K562 (cell line): ENCODE measurements around the gene GLB1L3. TPM values are rescaled to one million over a fixed set of nuclear protein-coding genes. Genes with fewer than 3 reads are reported as not detected.
A peak's percentile ranks its signal among the peaks of the same experiment; 100 is the strongest.

Source experiments
- ATF2 ChIP-seq: sonication (generic); formaldehyde crosslinking; IDR thresholded peaks from 2 replicates; pipeline ENCODE4 v1.8.1; 2022; ENCODE audit warnings: missing genetic modification reagents
- CREB1 ChIP-seq, 2 experiments: sonication (generic) in 1 of 2; formaldehyde crosslinking in 1 of 2; IDR thresholded peaks; 2 replicates each; pipeline versions ENCODE4 v1.6.1 to v1.8.0; 2012 to 2022; ENCODE audit warnings: inconsistent platforms in 1 of 2, mild to moderate bottlenecking in 1 of 2, missing genetic modification reagents in 1 of 2, moderate library complexity in 1 of 2
- E4F1 ChIP-seq: fragments of 250-450 bp; sonication (Bioruptor Pico); IDR thresholded peaks from 2 replicates; pipeline ENCODE4 v1.5.0; 2021; ENCODE audit warnings: mild to moderate bottlenecking, borderline replicate concordance
- ESRRB ChIP-seq: fragments of 250-450 bp; sonication (Bioruptor Pico); IDR thresholded peaks from 2 replicates; pipeline ENCODE4 v1.5.0; 2020; ENCODE audit warnings: mild to moderate bottlenecking, moderate library complexity, borderline replicate concordance
- HDAC2 ChIP-seq: fragments of 450-650 bp; IDR thresholded peaks from 2 replicates; pipeline ENCODE4 v1.6.1; 2016; ENCODE audit warnings: mild to moderate bottlenecking
- HIVEP1 ChIP-seq: fragments of 250-450 bp; sonication (Bioruptor Pico); IDR thresholded peaks from 2 replicates; pipeline ENCODE4 v1.4.0; 2020; ENCODE audit warnings: mild to moderate bottlenecking
- HMGN3 ChIP-seq: IDR thresholded peaks from 2 replicates; pipeline ENCODE4 v1.6.1; 2011; ENCODE audit warnings: borderline replicate concordance, low read depth, mild to moderate bottlenecking, mixed read lengths, low read length; ENCODE audit not compliant: insufficient read length; ENCODE audit errors: extremely low read depth
- KLF13 ChIP-seq: fragments of 450-650 bp; IDR thresholded peaks from 2 replicates; pipeline ENCODE4 v1.6.1; 2016; ENCODE audit warnings: missing genetic modification characterization, low read depth, mild to moderate bottlenecking, missing compliant biosample characterization, moderate library complexity, borderline replicate concordance
- NR3C1 ChIP-seq: sonication (generic); formaldehyde crosslinking; IDR thresholded peaks from 2 replicates; pipeline ENCODE4 v1.8.1; 2022; ENCODE audit warnings: missing genetic modification reagents
- POLR2B ChIP-seq: fragments of 450-650 bp; IDR thresholded peaks from 2 replicates; pipeline ENCODE4 v1.6.1; 2018; ENCODE audit warnings: low read depth; ENCODE audit not compliant: partially characterized antibody
- PTTG1 ChIP-seq: fragments of 450-650 bp; IDR thresholded peaks from 2 replicates; pipeline ENCODE4 v1.6.1; 2016; ENCODE audit warnings: low read depth, mild to moderate bottlenecking, missing genetic modification characterization, missing compliant biosample characterization
- RBM22 ChIP-seq: fragments of 200-400 bp; formaldehyde crosslinking; IDR thresholded peaks from 2 replicates; pipeline ENCODE4 v1.6.1; 2018; ENCODE audit warnings: low read length, low read depth; ENCODE audit not compliant: poor library complexity, severe bottlenecking
- SMARCE1 ChIP-seq: fragments of 450-650 bp; IDR thresholded peaks from 2 replicates; pipeline ENCODE4 v1.7.1; 2016; ENCODE audit warnings: mild to moderate bottlenecking
- TBP ChIP-seq: optimal IDR thresholded peaks from 2 replicates; pipeline ENCODE3; 2011; ENCODE audit warnings: low read depth, low read length, improper control_type of control experiment
- ZNF133 ChIP-seq: fragments of 250-450 bp; sonication (Bioruptor Pico); IDR thresholded peaks from 2 replicates; pipeline ENCODE4 v1.4.0; 2020; ENCODE audit warnings: mild to moderate bottlenecking
- ZNF140 ChIP-seq: fragments of 250-450 bp; sonication (Bioruptor Pico); IDR thresholded peaks from 2 replicates; pipeline ENCODE4 v1.8.0; 2021; ENCODE audit warnings: moderate library complexity, mild to moderate bottlenecking, inconsistent platforms
- ZNF212 ChIP-seq: fragments of 450-650 bp; formaldehyde crosslinking; IDR thresholded peaks from 2 replicates; pipeline ENCODE4 v1.4.0; 2020; ENCODE audit warnings: mild to moderate bottlenecking
- ZNF24 ChIP-seq: fragments of 450-650 bp; IDR thresholded peaks from 2 replicates; pipeline ENCODE4 v1.6.1; 2016
- ZNF280A ChIP-seq: fragments of 450-650 bp; IDR thresholded peaks from 2 replicates; pipeline ENCODE4 v1.6.1; 2018; ENCODE audit warnings: mild to moderate bottlenecking, low read depth; ENCODE audit not compliant: partially characterized antibody
- ZNF57 ChIP-seq: fragments of 450-650 bp; formaldehyde crosslinking; IDR thresholded peaks from 2 replicates; pipeline ENCODE4 v1.4.0; 2020; ENCODE audit warnings: mild to moderate bottlenecking, moderate library complexity
- polyA plus RNA-seq, 8 experiments: library from polyadenylated mRNA; depleted of rRNA in 4 of 8; stranded (reverse) in 5 of 8; unstranded in 3 of 8; fragments of >200 nt; fragmentation: Nextera tagmentation in 2 of 8; fragmentation: Illumina TruSeq in 1 of 8; extraction: Ambion mirVana in 2 of 8; extraction: Trizol in 1 of 8; gene quantifications; 2 replicates each; pipeline versions ENCODE4 v1.2.1 to v1.2.3, GENCODE V29; 2011 to 2014; ENCODE audit warnings: inconsistent platforms in 1 of 8, missing spikeins in 1 of 8
- total RNA-seq, 7 experiments: library from RNA; depleted of rRNA in 6 of 7; stranded (reverse); fragments of >200 nt in 6 of 7; fragmentation: Illumina TruSeq in 2 of 7; extraction: Trizol in 2 of 7; gene quantifications; 2 replicates each; pipeline versions ENCODE4 v1.2.1 to v1.2.3, GENCODE V29; 2011 to 2021; ENCODE audit warnings: low replicate concordance in 1 of 7

GLB1L3 gene
- total and polyA plus RNA-seq, 9 of the 15 experiments (the other 6 are each of a cell fraction or from before 2014, with no cell fraction given) = 0.18 to 3.3 (median 0.49) TPM

GRCh38 chr11:134331354-134332188, 55.4 kb downstream of the GLB1L3 start, which contains the start of gene GLB1L2 (continued):
- TF ChIP-seq ZNF57 (CRISPR knock-in tag) (no peak), SMARCE1 (no peak), RBM22 (no peak), POLR2B (no peak), HMGN3 (peak; percentile 37), ZNF212 (CRISPR knock-in tag) (no peak), ZNF280A (no peak), E4F1 (CRISPR knock-in tag) (no peak), HIVEP1 (no peak), ZNF24 (no peak), PTTG1 (tag) (no peak), ESRRB (CRISPR knock-in tag) (no peak), NR3C1 (CRISPR knock-in tag) (peak; percentile 91), CREB1 (IDR thresholded peaks at IDR 0.05) (no peak), CREB1 (CRISPR knock-in tag; IDR thresholded peaks at IDR 0.05) (peak; percentile 54; the same call in 1 of the 2 replicates), KLF13 (tag) (no peak; the same call in 1 of the 2 replicates), ZNF140 (CRISPR knock-in tag) (no peak), ZNF133 (CRISPR knock-in tag) (no peak), TBP (no peak), ATF2 (CRISPR knock-in tag) (0 out of 2 replicates have a peak, but pooled peaks have one; percentile 28), HDAC2 (no peak)
